ENCODE data around the gene POLR1E. TPM values are rescaled to one million over a fixed set of nuclear protein-coding genes. Genes with fewer than 3 reads are reported as not detected.
A peak's percentile ranks its signal among the peaks of the same experiment; 100 is the strongest.

Gene POLR1E
- 10 to 100 TPM; 10.5 to 21.2 (median 11.2) TPM for total RNA-seq
- long read RNA-seq, donor 1, transcript POLR1E-202 (12 exons, 1,868 nt) = major isoform, 13 of 15 reads
- long read RNA-seq, donor 1, partial matches to known transcripts = 1 of 15 reads
- long read RNA-seq, donor 1, other reads (novel, unspliced or antisense) = 1 of 15 reads
- long read RNA-seq, donor 2, transcript POLR1E-202 (12 exons, 1,868 nt) = major isoform, 9 of 9 reads
- long read RNA-seq, donor 2, partial matches to known transcripts = 0 of 9 reads
- long read RNA-seq, donor 2, other reads (novel, unspliced or antisense) = 0 of 9 reads

DNA sequence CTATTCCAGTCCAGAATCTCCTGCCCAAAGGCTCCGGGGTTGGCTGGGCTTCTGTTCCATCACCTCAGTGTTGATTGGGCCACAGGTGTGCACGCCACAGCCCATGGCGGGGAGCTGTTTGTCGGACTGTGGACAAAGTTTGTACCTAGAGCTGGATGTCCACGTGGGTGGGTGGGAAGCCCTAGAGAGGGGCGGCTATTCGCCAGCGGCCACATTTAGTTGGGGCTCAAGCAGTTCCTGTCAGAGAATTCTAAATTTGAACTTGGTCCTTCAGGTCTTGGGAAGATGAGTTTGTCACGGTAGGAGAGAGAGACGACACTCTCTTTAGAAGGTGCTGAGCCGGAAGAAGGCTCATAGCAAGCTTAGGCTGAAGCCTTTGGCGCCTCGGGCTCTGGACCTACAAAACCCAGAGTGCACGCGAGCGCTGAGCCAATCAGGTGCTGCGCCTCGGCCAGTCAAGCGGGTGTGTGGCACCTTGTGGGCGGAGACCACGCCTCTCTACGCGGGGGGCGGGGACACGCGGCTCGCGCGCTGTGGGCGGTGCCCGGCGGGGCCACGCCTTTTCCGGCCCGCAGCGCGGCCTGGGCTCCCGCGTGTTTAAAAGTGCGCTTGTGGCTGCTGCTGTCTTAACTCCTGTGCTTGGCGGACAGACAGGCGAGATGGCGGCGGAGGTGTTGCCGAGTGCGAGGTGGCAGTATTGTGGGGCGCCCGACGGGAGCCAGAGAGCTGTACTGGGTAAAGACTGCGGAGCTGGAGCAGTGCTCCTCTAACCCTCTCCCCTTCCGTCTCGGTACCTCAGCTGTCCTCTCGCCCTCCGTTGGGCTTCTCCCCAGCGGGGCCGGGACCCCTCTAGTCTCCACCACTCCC lies at the start of gene POLR1E:
Gene POLR1E, plus strand, starts transcription at position 560 of the 867 bp plus-strand sequence. Its CDS starts 100 bp downstream, at position 660.
- Histone ChIP-seq H3K4me3 (peak within 1 kb of the TSS; percentile 43), H3K4me1 (ENCODE audit: low read depth) (peaks cover 20% of the 10 kb centered on the region), H3K9me3 (no peaks in the 10 kb centered on the region), H3K36me3 (ENCODE audit: low read depth) (no peaks in the 10 kb centered on the region)
- DNase-seq = peak; percentile 98
- peak; percentile 99 for ATAC-seq
- TF ChIP-seq CTCF (IDR thresholded peaks at IDR 0.05) = no peak
- intact Hi-C loops (cut with DNase I, micrococcal nuclease) = no loop called here

- intact Hi-C loops (cut with DNase I, micrococcal nuclease) = no loop called here
Measured at GRCh38 chr9:37436540-37436939, 49.2 kb upstream of the POLR1E start.

GRCh38 chr9:37437010-37437409 lies 48.7 kb upstream of the POLR1E start:
- ATAC-seq = no peak
- H3K36me3 ChIP-seq (ENCODE audit: low read depth) = peaks cover 7% of the 10 kb centered on the region
- intact Hi-C loops (cut with DNase I, micrococcal nuclease) = no loop called here

More at GRCh38 chr9:37436540-37436939, 49.2 kb upstream of the POLR1E start:
- H3K4me1 ChIP-seq (ENCODE audit: low read depth) = no peaks in the 10 kb centered on the region
- no peak for TF ChIP-seq CTCF (IDR thresholded peaks at IDR 0.05)
- DNase-seq (no peak), ATAC-seq (no peak)
- no peak overlapping the region for H3K4me3 ChIP-seq
- peaks cover 7% of the 10 kb centered on the region for H3K36me3 ChIP-seq (ENCODE audit: low read depth)
- H3K9me3 ChIP-seq = no peaks in the 10 kb centered on the region

DNA sequence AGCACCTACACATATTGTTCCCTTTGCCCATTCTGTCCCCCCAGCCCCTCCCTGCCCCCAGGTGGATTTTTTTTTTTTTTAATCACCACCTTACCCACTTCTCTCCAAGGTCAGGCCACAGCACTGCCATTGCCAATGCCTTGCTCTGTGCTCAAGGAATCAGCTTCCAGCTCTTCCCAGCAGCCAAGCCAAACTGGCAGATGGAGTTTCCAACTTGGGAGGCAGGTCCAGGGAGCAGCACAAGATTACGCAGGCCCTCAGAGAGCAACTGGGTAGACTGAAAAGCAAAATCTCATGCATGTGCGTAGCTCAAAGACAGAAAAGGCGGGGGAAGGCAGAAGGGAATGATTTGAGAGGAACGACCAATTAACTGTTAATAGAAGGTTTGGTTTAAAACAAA lies 48.1 kb upstream of the POLR1E start:
- intact Hi-C loops (cut with DNase I, micrococcal nuclease) = no loop called here
- Histone ChIP-seq H3K9me3 (no peaks in the 10 kb centered on the region), H3K4me1 (ENCODE audit: low read depth) (no peaks in the 10 kb centered on the region), H3K4me3 (no peak overlapping the region), H3K36me3 (ENCODE audit: low read depth) (peaks cover 7% of the 10 kb centered on the region)
- ATAC-seq = no peak
- DNase-seq = no peak
- no peak for TF ChIP-seq CTCF (IDR thresholded peaks at IDR 0.05)

More at GRCh38 chr9:37437010-37437409, 48.7 kb upstream of the POLR1E start:
- DNase-seq = no peak
- no peak for TF ChIP-seq CTCF (IDR thresholded peaks at IDR 0.05)
- Histone ChIP-seq H3K4me1 (ENCODE audit: low read depth) (no peaks in the 10 kb centered on the region), H3K9me3 (no peaks in the 10 kb centered on the region), H3K4me3 (no peak overlapping the region)

DNA sequence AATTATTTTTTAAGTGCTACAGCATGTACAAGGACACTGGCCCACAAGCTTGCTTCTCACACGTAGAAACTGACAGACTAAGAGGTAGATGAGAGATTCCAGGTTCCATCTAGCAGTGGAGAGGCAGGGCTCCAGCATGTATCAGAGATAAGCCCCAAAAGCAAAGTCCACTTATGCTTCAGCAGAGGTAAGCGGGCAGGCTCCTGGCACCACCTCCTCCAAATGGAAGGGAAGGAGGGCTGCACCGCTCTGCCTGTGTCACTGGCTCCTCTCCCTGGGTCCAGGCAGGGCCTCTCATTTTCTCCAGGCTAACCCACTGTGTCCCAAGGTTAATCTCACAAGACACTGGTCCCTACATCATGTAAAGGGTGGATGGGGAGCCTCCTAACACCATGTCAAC lies 47.4 kb upstream of the POLR1E start:
- no peak for DNase-seq

More for the DNA sequence above, 47.4 kb upstream of the POLR1E start:
- no peak for ATAC-seq
- H3K4me1 ChIP-seq (ENCODE audit: low read depth) = no peaks in the 10 kb centered on the region
- no peak for TF ChIP-seq CTCF (IDR thresholded peaks at IDR 0.05)
- intact Hi-C loops (cut with DNase I, micrococcal nuclease) = no loop called here
- H3K36me3 ChIP-seq (ENCODE audit: low read depth) = peaks cover 7% of the 10 kb centered on the region
- no peak overlapping the region for H3K4me3 ChIP-seq
- no peaks in the 10 kb centered on the region for H3K9me3 ChIP-seq
